ENCODE measurements around the gene VRK1.

DNA sequence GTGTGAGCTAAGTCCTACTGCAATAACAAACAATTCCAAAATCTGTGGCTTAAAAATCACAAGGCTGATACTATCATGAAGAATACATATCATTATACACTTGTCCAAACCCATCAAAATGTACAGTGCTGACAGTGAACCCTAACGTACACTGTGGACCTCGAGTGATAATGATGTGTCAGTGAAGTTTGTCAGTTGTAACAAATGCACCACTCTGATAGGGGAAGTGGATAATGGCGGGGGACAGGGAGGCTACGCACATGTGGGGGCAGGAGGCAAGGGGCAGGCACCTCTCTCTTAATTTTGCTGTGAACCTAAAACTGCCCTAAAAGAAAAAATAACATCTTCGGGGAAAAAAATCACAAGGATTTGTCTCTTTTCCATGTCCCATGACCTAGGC is 100.0 kb downstream of the VRK1 start:
- no peak for TF ChIP-seq CTCF (IDR thresholded peaks at IDR 0.05)
- TF ChIP-seq EZH2 (IDR thresholded peaks at IDR 0.05; ENCODE audit: borderline replicate concordance, insufficient read depth, low read depth, low read length, poor library complexity, severe bottlenecking), result no peak
